ENCODE data around the gene LUZP1. TPM values are rescaled to one million over a fixed set of nuclear protein-coding genes. Genes with fewer than 3 reads are reported as not detected.
A peak's percentile ranks its signal among the peaks of the same experiment; 100 is the strongest.

LUZP1 gene
- total RNA-seq, 1 experiment from 2014 or later: 40.2 TPM

DNA sequence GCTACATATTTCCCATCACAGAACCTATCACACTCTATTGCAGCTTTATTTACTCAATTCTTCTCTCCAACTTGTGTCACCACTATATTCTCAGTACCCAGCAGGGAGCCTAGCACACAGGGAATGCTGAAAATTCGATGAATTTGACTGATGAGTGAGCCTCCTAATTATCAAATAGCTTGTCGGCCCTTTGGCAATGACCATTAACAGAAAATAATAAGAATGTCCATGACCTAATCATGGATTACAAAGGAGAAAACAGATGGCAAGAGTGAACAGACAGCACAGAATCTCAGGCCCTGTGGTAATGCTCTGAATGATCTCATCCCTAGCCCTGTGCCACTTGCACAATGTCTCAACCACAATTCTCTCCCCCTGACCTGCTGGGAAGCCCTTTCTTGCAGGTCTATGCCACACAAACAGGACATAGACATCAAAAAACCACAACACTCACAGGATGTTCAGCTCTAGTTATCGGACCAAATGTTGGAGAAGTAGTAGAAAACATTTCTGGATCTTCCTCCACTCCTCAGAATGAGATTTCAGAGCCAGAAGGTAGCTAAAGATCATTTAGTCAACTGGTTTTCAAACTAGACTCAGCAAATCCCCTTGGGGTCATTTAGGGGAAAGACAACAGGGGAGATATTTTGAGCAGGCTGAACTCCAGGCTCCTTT is 68.4 kb downstream of the LUZP1 start:
- peaks cover 46% of the 10 kb centered on the region for H3K4me1 ChIP-seq (ENCODE audit: control insufficient read depth, insufficient read depth, low read length)
- no TSS peak for BruUV-seq (replicated peaks)

DNA sequence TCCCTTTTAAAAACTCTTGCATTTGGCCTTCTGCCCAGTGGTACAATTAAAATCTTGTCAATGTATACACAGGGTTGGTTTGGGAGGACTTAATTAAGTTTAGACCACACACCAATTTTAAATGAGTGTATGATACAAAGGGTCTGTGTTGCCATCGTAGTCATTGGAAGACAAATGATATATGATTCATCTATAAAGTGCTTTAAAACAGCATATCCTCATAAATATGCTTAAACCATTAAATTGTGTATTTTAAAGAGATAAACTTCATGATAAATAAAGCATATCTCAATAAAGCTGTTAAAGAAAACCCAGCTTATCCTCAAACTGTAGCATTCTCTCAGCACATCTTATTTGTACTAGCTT is 69.5 kb downstream of the LUZP1 start:
- ChIA-PET POLR2A (interaction anchor here (0.6 kb wide), 2 partner anchors 80 to 277 kb away, joined by 3 to 10 read pairs; no protein-coding TSS in a partner anchor), CTCF (interaction anchor here (0.8 to 3.9 kb wide), 8 partner anchors 22 to 952 kb away, joined by 3 to 49 read pairs (median 4); no protein-coding TSS in a partner anchor)
- TF ChIP-seq, protein P1, sequence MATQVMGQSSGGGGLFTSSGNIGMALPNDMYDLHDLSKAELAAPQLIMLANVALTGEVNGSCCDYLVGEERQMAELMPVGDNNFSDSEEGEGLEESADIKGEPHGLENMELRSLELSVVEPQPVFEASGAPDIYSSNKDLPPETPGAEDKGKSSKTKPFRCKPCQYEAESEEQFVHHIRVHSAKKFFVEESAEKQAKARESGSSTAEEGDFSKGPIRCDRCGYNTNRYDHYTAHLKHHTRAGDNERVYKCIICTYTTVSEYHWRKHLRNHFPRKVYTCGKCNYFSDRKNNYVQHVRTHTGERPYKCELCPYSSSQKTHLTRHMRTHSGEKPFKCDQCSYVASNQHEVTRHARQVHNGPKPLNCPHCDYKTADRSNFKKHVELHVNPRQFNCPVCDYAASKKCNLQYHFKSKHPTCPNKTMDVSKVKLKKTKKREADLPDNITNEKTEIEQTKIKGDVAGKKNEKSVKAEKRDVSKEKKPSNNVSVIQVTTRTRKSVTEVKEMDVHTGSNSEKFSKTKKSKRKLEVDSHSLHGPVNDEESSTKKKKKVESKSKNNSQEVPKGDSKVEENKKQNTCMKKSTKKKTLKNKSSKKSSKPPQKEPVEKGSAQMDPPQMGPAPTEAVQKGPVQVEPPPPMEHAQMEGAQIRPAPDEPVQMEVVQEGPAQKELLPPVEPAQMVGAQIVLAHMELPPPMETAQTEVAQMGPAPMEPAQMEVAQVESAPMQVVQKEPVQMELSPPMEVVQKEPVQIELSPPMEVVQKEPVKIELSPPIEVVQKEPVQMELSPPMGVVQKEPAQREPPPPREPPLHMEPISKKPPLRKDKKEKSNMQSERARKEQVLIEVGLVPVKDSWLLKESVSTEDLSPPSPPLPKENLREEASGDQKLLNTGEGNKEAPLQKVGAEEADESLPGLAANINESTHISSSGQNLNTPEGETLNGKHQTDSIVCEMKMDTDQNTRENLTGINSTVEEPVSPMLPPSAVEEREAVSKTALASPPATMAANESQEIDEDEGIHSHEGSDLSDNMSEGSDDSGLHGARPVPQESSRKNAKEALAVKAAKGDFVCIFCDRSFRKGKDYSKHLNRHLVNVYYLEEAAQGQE (IDR thresholded peaks at IDR 0.05; ENCODE audit: insufficient read depth in 1 of 2, low read depth in 2 of 2, low read length in 1 of 2): no peak
- TF ChIP-seq SIN3A (IDR thresholded peaks at IDR 0.05; ENCODE audit: borderline replicate concordance, insufficient read depth, low read depth, low read length) (no peak), TCF7L2 (IDR thresholded peaks at IDR 0.05; ENCODE audit: low read depth, low read length) (no peak), POLR2AphosphoS5 (IDR thresholded peaks at IDR 0.05; ENCODE audit: low read depth, low read length) (no peak)
- TF ChIP-seq, protein P2, sequence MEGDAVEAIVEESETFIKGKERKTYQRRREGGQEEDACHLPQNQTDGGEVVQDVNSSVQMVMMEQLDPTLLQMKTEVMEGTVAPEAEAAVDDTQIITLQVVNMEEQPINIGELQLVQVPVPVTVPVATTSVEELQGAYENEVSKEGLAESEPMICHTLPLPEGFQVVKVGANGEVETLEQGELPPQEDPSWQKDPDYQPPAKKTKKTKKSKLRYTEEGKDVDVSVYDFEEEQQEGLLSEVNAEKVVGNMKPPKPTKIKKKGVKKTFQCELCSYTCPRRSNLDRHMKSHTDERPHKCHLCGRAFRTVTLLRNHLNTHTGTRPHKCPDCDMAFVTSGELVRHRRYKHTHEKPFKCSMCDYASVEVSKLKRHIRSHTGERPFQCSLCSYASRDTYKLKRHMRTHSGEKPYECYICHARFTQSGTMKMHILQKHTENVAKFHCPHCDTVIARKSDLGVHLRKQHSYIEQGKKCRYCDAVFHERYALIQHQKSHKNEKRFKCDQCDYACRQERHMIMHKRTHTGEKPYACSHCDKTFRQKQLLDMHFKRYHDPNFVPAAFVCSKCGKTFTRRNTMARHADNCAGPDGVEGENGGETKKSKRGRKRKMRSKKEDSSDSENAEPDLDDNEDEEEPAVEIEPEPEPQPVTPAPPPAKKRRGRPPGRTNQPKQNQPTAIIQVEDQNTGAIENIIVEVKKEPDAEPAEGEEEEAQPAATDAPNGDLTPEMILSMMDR (IDR thresholded peaks at IDR 0.05): no peak
- Histone ChIP-seq H3K4me1 (ENCODE audit: control insufficient read depth, insufficient read depth, low read length) (peaks cover 46% of the 10 kb centered on the region), H3K27me3 (ENCODE audit: control insufficient read depth, insufficient read depth, low read length) (no peaks in the 10 kb centered on the region), H3K27ac (ENCODE audit: low read length) (peak overlapping the region; percentile 40; the same call in 1 of the 2 replicates), H3K9me3 (ENCODE audit: control insufficient read depth, insufficient read depth, low read depth, low read length) (no peaks in the 10 kb centered on the region), H3K36me3 (ENCODE audit: control insufficient read depth, insufficient read depth, low read length) (peaks cover 2% of the 10 kb centered on the region; the same call in 1 of the 2 replicates), H3K4me3 (ENCODE audit: low read depth in 2 of 2, low read length in 2 of 2) (no peak overlapping the region)
- in situ Hi-C loops (cut with HindIII; ENCODE audit: low pct_unique_long_range_greater_than_20kb, low sequenced_read_pairs) (loop anchor here (25.0 kb wide), 1 partner anchor 88 kb away; no protein-coding TSS in a partner anchor), intact Hi-C loops (cut with micrococcal nuclease; ENCODE audit: unreplicated experiment) (no loop called here)
- DNase-seq (ENCODE audit: low read depth, low spot score): no peak
- no TSS peak for BruUV-seq (replicated peaks)
- ATAC-seq: no peak

More for the DNA sequence above, 68.4 kb downstream of the LUZP1 start:
- ChIA-PET POLR2A (interaction anchor here (0.6 kb wide), 1 partner anchor 1785 kb away, joined by 8 read pairs; no protein-coding TSS in a partner anchor), CTCF (interaction anchor here (0.8 to 3.9 kb wide), 2 partner anchors 83 to 954 kb away, joined by 3 to 49 read pairs; no protein-coding TSS in a partner anchor)
- intact Hi-C loops (cut with micrococcal nuclease; ENCODE audit: unreplicated experiment) (no loop called here), in situ Hi-C loops (cut with HindIII; ENCODE audit: low pct_unique_long_range_greater_than_20kb, low sequenced_read_pairs) (no loop called here)
- ATAC-seq (peak; percentile 50; the same call in 1 of the 2 replicates), DNase-seq (ENCODE audit: low read depth, low spot score) (peak; percentile 68)
- Histone ChIP-seq H3K9me3 (ENCODE audit: control insufficient read depth, insufficient read depth, low read depth, low read length) (no peaks in the 10 kb centered on the region), H3K27ac (ENCODE audit: low read length) (peak overlapping the region; percentile 64; the same call in 1 of the 2 replicates), H3K27me3 (ENCODE audit: control insufficient read depth, insufficient read depth, low read length) (no peaks in the 10 kb centered on the region), H3K36me3 (ENCODE audit: control insufficient read depth, insufficient read depth, low read length) (no peaks in the 10 kb centered on the region; the same call in 1 of the 2 replicates), H3K4me3 (ENCODE audit: low read depth in 2 of 2, low read length in 2 of 2) (no peak overlapping the region)
- TF ChIP-seq, protein P1 (IDR thresholded peaks at IDR 0.05; ENCODE audit: insufficient read depth in 1 of 2, low read depth in 2 of 2, low read length in 1 of 2): no peak
- TF ChIP-seq SIN3A (IDR thresholded peaks at IDR 0.05; ENCODE audit: borderline replicate concordance, insufficient read depth, low read depth, low read length) (no peak), TCF7L2 (IDR thresholded peaks at IDR 0.05; ENCODE audit: low read depth, low read length) (no peak), POLR2AphosphoS5 (IDR thresholded peaks at IDR 0.05; ENCODE audit: low read depth, low read length) (no peak)
- TF ChIP-seq, protein P2 (IDR thresholded peaks at IDR 0.05): no peak

Data from Panc1 (cell line).